22Rv1 (cell line): ENCODE results near the gene KANSL1.

Experiments
- CTCF ChIP-seq: fragments of 450-650 bp; IDR thresholded peaks from 2 replicates; pipeline ENCODE4 v1.5.1; 2017; ENCODE audit warnings: mild to moderate bottlenecking
- ZFX ChIP-seq: fragments of 450-650 bp; IDR thresholded peaks from 2 replicates; pipeline ENCODE4 v1.6.1; 2017; ENCODE audit warnings: antibody characterized with exemption, borderline replicate concordance

GRCh38 chr17:46029627-46030026, 163.6 kb downstream of the KANSL1 start:
- TF ChIP-seq CTCF (no peak), ZFX (no peak)
